DMS 273 (cell line): Measurements from ENCODE around the gene FGFR1OP2.
A peak's percentile ranks its signal among the peaks of the same experiment; 100 is the strongest.

ENCODE experiments used
- DNase-seq: peaks from one replicate; lab custom pipeline; 2025; ENCODE audit not compliant: unreplicated experiment; lab: John Stamatoyannopoulos, UW

FGFR1OP2 gene

GRCh38 chr12:27001663-27002062, 63.4 kb downstream of the FGFR1OP2 start:
- DNase-seq = no peak

GRCh38 chr12:27002141-27002540, 63.9 kb downstream of the FGFR1OP2 start:
- no peak for DNase-seq

- DNase-seq = peak; percentile 72
Observed at GRCh38 chr12:27003421-27004381, 65.4 kb downstream of the FGFR1OP2 start.

- DNase-seq = no peak
Observed at GRCh38 chr12:27005495-27005894, 67.2 kb downstream of the FGFR1OP2 start.

- no peak for DNase-seq
Observed at GRCh38 chr12:27006797-27007467, 68.7 kb downstream of the FGFR1OP2 start.

- no peak for DNase-seq
Observed at GRCh38 chr12:27008081-27008480, 69.8 kb downstream of the FGFR1OP2 start.

GRCh38 chr12:27009881-27010301, 71.6 kb downstream of the FGFR1OP2 start:
- DNase-seq = no peak

- DNase-seq = no peak
Observed at GRCh38 chr12:27012239-27012981, 74.1 kb downstream of the FGFR1OP2 start.

GRCh38 chr12:27012982-27013255, 74.6 kb downstream of the FGFR1OP2 start:
- DNase-seq = no peak

GRCh38 chr12:27013611-27014084, 75.4 kb downstream of the FGFR1OP2 start:
- DNase-seq = peak; percentile 31

GRCh38 chr12:27014085-27014858, 76.0 kb downstream of the FGFR1OP2 start, which contains the start of gene TM7SF3:
TSS of gene TM7SF3 (minus strand) at chr12:27014384. CDS start at chr12:27014168, 216 bp downstream.
- DNase-seq = peak; percentile 95

- DNase-seq = peak; percentile 12
Observed at GRCh38 chr12:27014859-27015729, 76.8 kb downstream of the FGFR1OP2 start.

- peak; percentile 57 for DNase-seq
Observed at GRCh38 chr12:27015730-27016076, 77.4 kb downstream of the FGFR1OP2 start.
